ENCODE results near the gene SEMA3F.

SEMA3F gene

DNA sequence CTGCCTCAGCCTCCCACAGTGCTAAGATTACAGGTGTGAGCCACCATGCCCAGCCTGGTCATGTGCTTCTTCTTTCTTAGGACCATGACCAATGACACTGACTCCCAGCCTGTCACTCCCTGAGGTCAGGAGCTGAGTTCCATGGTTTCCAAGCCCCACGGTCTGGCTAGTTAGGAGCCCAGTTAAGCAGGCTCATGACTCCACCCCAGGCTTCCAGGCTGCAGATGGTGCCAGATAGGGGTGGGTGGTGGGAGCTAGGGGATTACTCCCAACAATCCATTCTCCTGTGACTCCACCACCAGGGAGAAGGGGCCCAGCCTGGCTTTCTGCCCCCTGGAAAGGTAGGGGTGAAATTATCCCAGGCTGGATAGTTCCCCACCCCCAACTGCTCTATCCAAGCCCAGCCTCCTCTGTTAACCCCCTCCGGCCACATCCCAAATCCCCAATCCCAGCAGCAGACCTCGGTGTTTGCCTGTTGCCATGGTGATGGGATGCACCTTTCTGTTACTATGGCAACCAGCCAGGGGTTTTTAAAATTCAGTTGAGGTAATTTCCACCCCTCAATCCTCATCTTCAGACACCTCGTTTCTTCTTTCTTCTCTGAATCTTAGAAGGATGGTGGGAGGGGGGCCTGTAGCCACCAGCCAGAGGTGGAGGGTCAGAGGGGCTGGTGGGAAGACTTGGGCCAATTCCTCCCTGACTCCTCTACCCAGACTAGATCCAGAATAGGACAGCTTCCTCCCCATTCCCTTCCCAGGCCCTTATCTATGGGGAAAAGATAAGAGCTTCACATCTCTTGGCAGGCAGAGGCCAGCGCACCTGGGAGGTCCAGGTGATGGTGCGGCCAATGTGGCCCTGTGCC, 22.5 kb upstream of the SEMA3F start:
- Histone ChIP-seq H4K20me1 (ENCODE audit: control insufficient read depth, insufficient read depth, low read depth, low read length) (no peaks in the 10 kb centered on the region; the same call in 1 of the 2 replicates), H3K4me3 (ENCODE audit: low read length) (no peak overlapping the region), H3F3A (ENCODE audit: control insufficient read depth, insufficient read depth) (no peaks in the 10 kb centered on the region), H3K4me2 (ENCODE audit: low read length) (no peak overlapping the region), H3K79me2 (ENCODE audit: control insufficient read depth, low read length) (no peaks in the 10 kb centered on the region), H3K4me1 (ENCODE audit: control insufficient read depth, low read length) (no peaks in the 10 kb centered on the region), H3K36me3 (ENCODE audit: control insufficient read depth, low read length) (no peaks in the 10 kb centered on the region), H3K27me3 (ENCODE audit: control insufficient read depth, low read length) (peaks cover 49% of the 10 kb centered on the region), H3K27ac (ENCODE audit: low read depth, low read length) (no peak overlapping the region), H3K9me2 (replicated peaks; ENCODE audit: control insufficient read depth, low read length) (no peaks in the 10 kb centered on the region), H3K9me3 (ENCODE audit: control insufficient read depth, insufficient read depth, low read length) (no peaks in the 10 kb centered on the region)
- TF ChIP-seq, protein P1, sequence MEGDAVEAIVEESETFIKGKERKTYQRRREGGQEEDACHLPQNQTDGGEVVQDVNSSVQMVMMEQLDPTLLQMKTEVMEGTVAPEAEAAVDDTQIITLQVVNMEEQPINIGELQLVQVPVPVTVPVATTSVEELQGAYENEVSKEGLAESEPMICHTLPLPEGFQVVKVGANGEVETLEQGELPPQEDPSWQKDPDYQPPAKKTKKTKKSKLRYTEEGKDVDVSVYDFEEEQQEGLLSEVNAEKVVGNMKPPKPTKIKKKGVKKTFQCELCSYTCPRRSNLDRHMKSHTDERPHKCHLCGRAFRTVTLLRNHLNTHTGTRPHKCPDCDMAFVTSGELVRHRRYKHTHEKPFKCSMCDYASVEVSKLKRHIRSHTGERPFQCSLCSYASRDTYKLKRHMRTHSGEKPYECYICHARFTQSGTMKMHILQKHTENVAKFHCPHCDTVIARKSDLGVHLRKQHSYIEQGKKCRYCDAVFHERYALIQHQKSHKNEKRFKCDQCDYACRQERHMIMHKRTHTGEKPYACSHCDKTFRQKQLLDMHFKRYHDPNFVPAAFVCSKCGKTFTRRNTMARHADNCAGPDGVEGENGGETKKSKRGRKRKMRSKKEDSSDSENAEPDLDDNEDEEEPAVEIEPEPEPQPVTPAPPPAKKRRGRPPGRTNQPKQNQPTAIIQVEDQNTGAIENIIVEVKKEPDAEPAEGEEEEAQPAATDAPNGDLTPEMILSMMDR (IDR thresholded peaks at IDR 0.05; ENCODE audit: low read depth, low read length, poor library complexity, severe bottlenecking) = no peak
- no peak for TF ChIP-seq EZH2phosphoT487 (IDR thresholded peaks at IDR 0.05; ENCODE audit: borderline replicate concordance, low read length)

DNA sequence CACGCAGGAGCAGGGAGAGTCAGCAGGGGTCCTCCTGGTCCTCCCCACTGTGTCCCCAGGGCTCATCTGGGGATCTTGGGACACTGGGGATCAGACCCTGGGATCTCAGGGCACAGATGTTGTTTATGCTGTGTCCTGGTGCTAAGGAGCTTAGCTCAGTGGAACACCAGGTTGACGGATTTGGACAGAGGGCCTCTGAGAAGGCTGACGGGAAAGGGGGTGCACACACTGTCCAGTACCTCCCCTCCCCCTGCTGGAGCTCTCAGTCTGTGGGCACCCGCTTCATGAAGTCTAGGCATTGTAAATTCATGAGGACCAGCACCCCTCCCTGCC, 21.9 kb upstream of the SEMA3F start:
- no peaks in the 10 kb centered on the region for H3K4me1 ChIP-seq (ENCODE audit: control insufficient read depth, low read length)
- no peak overlapping the region for H3K27ac ChIP-seq (ENCODE audit: low read depth, low read length)
- peaks cover 52% of the 10 kb centered on the region for H3K27me3 ChIP-seq (ENCODE audit: control insufficient read depth, low read length)
- no peak overlapping the region for H3K4me2 ChIP-seq (ENCODE audit: low read length)
- no peaks in the 10 kb centered on the region for H3K9me2 ChIP-seq (replicated peaks; ENCODE audit: control insufficient read depth, low read length)
- H3K9me3 ChIP-seq (ENCODE audit: control insufficient read depth, insufficient read depth, low read length) = no peaks in the 10 kb centered on the region
- H3F3A ChIP-seq (ENCODE audit: control insufficient read depth, insufficient read depth) = no peaks in the 10 kb centered on the region
- no peaks in the 10 kb centered on the region for H3K36me3 ChIP-seq (ENCODE audit: control insufficient read depth, low read length)
- H3K79me2 ChIP-seq (ENCODE audit: control insufficient read depth, low read length) = no peaks in the 10 kb centered on the region
- no peak for TF ChIP-seq EZH2phosphoT487 (IDR thresholded peaks at IDR 0.05; ENCODE audit: borderline replicate concordance, low read length)
- TF ChIP-seq, protein P1 (IDR thresholded peaks at IDR 0.05; ENCODE audit: low read depth, low read length, poor library complexity, severe bottlenecking) = no peak
- no peak overlapping the region for H3K4me3 ChIP-seq (ENCODE audit: low read length)
- no peaks in the 10 kb centered on the region; the same call in 1 of the 2 replicates for H4K20me1 ChIP-seq (ENCODE audit: control insufficient read depth, insufficient read depth, low read depth, low read length)

DNA sequence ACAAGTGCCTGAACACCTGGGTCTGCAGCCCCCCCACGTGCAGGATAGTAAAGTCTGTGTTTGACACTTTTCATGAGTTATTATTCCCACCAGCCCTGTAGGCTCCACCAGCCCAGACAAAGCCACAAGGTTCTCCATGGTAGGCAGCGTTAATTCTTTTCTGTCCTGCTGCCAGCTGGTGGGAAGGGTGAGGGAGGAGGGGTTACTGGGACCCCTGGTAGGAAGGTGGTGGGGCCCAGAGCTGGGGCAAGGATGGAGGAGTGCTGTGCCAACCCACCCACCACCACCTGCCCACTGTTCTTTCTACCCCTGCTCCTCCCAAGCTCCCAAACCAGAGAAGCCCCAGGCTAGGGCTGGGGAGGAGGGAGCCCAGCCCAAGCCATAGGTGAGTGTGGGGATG, 20.8 kb upstream of the SEMA3F start:
- TF ChIP-seq, protein P1 (IDR thresholded peaks at IDR 0.05; ENCODE audit: low read depth, low read length, poor library complexity, severe bottlenecking) = no peak
- TF ChIP-seq EZH2phosphoT487 (IDR thresholded peaks at IDR 0.05; ENCODE audit: borderline replicate concordance, low read length) = no peak
- Histone ChIP-seq H3K27ac (ENCODE audit: low read depth, low read length) (no peak overlapping the region), H3K79me2 (ENCODE audit: control insufficient read depth, low read length) (no peaks in the 10 kb centered on the region), H3K4me2 (ENCODE audit: low read length) (no peak overlapping the region), H4K20me1 (ENCODE audit: control insufficient read depth, insufficient read depth, low read depth, low read length) (no peaks in the 10 kb centered on the region; the same call in 1 of the 2 replicates), H3K4me1 (ENCODE audit: control insufficient read depth, low read length) (no peaks in the 10 kb centered on the region), H3K27me3 (ENCODE audit: control insufficient read depth, low read length) (peaks cover 52% of the 10 kb centered on the region), H3K9me2 (replicated peaks; ENCODE audit: control insufficient read depth, low read length) (no peaks in the 10 kb centered on the region), H3F3A (ENCODE audit: control insufficient read depth, insufficient read depth) (no peaks in the 10 kb centered on the region), H3K36me3 (ENCODE audit: control insufficient read depth, low read length) (no peaks in the 10 kb centered on the region), H3K4me3 (ENCODE audit: low read length) (no peak overlapping the region), H3K9me3 (ENCODE audit: control insufficient read depth, insufficient read depth, low read length) (no peaks in the 10 kb centered on the region)
